GM18520 (cell line): Measurements from ENCODE around the gene BHLHA9.
"Not testable (repeated sequence)": the region's sequence is repeated elsewhere in the genome, so short reads cannot be mapped to it uniquely, and the experiment has no call there.

ENCODE experiments used
- ATAC-seq: cut with Tn5 transposase; IDR thresholded peaks from one replicate; pipeline ENCODE4 v1.9.1; 2021; ENCODE audit not compliant: unreplicated experiment

BHLHA9 gene

DNA sequence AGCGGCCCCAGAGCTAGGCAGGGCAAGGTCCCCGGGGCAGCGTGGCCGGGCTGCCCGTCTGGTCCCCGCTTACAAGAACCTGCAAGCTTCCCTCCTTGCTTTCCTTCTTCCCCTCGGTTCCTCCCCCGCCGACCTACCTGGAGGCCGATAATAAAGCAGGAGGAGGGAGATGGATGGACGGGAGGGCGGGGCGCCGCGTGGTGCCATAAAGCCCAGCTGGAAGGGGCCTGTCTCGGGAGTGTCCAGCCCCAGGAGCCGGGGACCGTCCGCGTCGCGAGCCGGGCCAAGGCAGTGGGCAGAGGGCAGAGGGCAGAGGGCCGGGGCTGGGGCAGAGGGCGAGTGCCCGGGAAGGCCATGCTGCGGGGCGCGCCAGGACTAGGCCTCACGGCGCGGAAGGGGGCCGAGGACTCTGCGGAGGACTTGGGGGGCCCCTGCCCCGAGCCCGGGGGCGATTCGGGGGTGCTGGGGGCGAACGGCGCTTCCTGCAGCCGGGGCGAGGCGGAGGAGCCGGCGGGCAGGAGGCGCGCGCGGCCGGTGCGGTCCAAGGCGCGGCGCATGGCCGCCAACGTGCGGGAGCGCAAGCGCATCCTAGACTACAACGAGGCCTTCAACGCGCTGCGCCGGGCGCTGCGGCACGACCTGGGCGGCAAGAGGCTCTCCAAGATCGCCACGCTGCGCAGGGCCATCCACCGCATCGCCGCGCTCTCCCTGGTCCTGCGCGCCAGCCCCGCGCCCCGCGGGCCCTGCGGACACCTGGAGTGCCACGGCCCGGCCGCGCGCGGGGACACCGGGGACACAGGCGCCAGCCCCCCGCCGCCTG is at the start of gene BHLHA9:
TSS of gene BHLHA9 (plus strand) at position 235 of the 820 bp plus-strand sequence. CDS start at position 355, 120 bp downstream.
- no peak for ATAC-seq

DNA sequence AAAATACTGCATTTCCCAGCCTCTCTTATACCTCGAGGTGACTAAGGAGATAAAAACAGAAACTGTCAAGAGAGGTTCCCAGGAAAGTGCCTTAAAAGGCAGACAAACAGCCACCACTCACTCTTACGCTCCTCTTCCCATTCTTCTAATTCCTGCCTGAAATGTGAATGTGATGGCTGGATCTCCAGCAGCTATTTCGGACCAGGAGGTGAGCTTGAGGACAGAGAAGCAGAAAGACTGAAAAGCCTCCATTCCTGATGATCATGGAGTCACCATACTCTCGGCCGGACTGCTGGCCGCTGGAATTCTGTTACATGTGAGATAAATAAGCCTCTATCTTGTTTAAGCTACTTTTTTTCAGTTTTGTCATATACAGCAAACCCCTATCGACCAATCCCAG is 49.0 kb upstream of the BHLHA9 start:
- no peak for ATAC-seq

DNA sequence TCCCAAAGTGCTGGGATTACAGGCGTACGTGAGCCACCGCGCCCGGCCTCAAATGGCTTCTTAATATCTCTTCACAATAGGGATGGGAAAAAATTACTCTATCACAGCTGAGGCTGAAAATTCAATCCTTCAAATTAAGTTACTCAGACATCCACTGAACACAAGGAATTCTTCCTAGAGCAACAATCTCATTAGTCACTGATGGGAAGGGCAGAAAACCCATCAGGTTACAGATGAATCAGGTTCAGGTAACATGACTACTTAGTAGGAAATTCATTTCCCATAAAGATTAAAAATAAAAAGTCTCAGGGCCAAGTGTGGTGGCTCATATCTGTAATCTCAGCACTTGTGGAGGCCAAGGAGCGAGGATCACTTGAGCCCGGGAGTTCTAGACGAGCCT is 47.9 kb upstream of the BHLHA9 start:
- no peak for ATAC-seq

DNA sequence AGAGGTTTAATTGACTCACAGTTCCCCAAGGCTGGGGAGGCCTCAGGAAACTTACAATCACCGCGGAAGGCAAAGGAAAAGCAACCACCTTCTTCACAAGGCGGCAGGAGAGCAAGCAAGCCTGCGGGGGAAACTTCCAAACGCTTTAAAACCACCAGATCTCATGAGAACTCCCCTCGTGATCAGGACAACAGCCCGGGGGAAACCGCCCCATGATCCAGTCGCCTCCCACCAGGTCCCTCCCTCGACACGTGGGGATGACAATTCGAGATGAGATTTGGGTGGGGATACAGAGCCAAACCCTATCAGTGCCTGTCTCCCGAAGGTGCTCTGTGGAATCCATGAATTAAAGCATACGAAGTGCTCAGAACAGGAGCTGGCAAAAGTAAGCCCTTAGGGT is 46.6 kb upstream of the BHLHA9 start:
- no peak for ATAC-seq

DNA sequence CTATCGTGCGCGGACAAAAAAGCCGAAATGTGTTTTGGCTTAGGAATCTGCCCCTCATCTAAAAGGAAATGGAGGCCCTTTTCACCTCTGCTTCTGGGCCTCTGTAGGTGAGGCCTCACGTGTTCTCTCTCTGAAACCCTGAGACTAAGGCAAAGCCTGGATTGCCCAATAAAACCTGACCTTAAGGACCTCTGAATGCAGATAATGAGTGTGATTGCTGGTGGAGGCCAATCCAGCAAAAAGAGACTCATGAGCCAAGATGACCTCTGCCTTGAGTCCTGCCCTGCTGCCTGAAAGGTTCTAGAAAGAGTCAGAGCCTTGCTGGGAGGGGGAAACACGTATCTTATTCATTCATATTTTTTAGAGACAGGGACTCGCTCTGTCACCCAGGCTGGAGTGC is 45.9 kb upstream of the BHLHA9 start:
- no peak for ATAC-seq

DNA sequence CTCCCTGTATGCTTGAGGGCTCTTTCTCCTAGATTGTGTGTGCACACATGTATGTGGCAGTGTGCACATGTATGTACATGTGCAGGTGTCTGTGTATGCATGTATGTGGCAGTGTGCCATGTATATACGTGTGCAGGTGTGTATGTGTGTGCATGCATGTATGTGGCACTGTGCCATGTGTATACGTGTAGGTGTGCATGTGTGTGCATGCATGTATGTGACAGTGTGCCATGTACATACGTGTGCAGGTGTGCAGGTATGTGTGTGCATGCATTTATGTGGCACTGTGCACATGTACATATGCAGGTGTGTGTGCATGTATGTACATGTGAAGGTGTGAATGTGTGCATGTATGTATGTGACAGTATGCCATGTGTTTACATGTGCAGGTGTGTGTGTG is 43.9 kb upstream of the BHLHA9 start:
- no peak for ATAC-seq

DNA sequence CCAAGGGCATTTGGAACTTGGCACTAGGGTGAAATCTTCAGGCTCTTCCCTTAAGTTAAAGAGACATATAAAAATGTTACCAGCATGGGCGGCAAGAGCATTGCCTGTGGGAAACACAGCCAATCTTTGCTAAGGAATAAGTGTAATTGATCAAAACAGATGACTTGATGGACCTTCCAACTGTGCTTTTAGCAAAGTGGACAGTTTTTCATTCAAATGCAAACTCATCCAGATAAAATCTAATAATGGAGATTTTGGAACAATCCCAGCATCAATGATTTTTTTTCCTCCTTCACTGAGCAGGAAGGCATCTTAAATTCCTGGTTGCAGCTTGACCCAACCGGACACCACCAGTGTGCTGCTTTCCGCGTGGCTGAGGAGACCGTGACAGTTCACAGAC is 42.9 kb upstream of the BHLHA9 start:
- no peak for ATAC-seq

DNA sequence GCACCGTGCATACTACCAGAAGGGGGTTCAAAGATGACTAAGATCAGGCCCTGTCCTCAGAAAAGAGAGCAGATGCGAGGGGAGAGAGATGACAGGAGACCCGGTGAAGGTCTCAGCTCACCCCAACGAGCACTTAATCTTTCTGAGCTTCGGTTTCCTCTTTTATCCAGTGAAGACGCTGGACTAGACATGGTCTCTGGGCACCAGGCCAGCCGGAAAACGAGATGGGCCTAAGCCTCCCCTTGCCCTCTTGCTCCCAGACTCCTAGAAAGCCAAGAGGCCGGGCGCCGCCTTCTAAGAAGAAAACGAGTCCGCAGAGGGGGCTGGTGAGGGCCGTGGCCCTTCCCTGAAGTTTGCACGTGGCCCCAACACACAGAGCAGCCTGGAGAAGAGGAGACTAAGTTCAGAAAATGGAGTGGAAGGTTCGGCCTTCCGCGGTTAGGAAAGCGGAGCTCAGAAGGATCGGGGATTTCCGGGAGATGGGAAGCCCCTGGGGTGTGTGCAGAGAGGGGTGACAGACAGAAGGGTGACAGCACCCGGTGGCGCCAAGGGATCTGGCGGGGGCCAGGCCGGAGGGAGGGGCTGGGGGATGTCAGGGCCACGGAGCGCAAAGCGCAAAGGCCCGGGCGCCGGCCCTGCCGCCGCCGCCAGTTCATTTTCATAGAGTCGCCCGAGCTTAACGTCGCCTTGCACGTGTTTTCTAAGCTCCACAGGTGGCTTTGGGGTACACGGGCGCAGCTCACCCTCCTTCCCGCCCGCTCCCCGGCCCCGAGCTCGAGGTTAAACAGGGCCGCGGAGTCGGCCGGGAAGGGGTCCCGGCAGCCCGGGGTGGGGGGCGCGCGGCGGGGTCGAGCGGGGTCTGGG is 42.1 kb upstream of the BHLHA9 start:
- ATAC-seq, result no peak

DNA sequence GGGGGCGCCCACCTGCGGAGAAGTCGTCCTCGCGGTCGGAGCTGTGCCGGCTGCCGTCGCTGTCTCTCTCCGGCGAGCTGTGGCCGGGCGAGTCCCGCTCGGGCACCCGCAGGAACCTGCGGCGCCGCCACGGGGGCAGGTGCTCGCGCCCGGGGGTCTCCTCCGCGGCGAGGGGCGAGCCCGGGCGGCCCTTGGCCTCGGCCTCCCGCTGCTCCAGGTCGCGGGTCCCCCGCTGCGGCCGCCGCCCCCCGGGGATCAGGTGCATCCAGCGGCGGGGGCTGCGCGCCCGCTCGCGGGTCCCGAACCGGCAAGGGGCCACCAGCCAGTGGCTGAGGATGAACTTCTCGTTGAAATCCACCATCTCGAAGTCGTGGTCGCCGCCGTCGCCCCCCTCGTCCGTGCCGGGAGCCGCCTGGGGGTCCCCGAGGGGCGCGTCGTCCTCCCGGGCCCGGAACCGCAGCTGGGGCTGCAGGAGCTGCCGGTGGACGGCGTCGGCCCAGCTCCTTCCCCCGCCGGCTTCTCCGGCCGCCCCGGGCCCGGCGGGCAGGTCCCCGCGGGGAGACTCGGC is 41.4 kb upstream of the BHLHA9 start:
- no peak for ATAC-seq

DNA sequence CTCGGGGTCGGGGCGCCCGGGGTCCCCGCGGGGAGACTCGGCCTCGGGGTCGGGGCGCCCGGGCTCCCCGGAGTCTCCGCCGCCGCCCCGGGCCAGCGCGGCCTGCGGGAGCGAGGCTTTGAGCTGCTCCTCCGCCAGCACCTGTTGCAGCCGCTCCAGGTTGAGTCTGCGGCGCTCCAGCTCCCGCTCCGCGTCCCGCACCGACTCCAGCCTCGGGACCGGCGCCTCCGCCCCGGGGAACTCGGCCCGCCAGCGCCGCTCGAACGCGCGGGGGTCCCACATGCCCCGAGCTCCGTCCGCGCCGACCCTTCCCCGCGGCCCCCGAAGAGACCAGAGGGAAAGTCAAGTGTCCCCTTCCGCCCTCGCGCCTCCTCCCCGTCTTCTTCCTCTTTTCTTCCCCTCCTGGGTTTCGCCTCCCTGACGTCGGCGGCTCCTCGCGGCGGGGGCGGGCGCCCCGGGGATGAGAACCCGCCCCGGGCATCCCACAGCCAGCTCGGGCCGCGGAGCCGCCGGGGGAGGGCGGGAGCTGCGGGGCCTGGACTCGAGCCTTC is 40.8 kb upstream of the BHLHA9 start:
- no peak for ATAC-seq

DNA sequence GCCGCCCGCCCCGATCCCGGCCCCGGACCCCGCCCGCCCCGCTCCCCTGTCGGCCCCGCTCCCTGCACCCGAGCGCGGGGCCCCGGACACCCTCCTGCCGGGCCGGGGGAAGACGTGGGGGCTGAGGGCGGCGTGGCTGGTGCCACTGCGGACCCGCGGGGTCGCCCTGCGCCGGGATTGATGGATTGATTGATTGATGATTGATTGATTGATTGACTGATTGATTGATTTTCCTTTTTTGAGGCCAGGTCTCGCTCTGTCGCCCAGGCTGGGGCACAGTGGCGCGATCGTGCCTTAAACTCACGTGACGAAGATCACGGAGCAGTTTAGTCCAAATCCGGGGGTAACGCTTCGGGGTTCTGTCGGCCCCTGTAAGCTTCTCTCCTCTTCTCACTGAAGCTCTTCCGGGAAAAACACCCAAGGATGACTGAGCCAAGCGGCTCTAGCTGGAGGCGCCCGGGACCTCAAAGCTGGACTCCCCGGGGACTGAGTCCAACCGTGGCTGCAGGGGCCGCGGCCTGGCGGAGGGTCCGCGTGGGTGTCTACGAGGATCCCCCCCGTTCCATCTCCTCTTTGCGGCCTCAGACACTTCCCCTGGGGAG is 40.2 kb upstream of the BHLHA9 start:
- ATAC-seq, result no peak

DNA sequence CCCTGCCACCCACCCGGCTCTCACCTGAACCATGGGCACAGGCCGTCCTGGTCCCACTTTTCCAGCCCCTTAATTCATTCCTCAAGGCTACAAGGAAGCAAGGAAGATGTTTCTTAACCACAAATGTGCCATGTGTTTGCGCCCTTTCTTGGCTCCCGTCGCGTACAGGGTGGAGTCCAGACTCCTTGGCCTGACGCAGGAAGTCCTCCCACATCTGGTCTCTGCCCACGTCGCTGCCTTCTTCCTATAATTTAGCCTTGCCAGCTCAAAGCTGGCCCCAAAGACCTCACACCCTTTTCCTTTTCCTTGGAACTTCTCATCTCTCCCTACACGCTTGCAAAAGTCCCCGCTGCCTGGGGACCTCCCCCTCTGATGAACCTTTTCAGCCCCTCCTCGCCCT is 38.8 kb upstream of the BHLHA9 start:
- ATAC-seq, result no peak

DNA sequence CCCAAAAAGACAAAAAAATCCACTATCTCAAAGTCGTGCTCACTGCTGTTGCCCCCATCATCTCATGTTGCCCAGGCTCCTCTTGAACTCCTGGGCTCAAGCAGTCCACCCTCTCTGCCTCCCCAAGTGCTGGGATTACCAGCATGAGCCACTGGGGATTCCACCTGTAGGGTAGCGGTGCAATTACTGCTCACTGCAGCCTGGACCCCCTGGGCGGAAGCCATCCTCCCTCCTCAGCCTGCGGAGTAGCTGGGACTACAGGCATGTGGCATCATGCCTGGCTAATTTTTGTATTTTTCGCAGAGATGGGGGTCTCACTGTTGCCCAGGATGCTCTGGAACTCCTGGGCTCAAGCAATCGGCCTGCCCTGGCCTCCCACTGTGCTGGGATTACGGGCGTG is 37.9 kb upstream of the BHLHA9 start:
- ATAC-seq, result no peak

DNA sequence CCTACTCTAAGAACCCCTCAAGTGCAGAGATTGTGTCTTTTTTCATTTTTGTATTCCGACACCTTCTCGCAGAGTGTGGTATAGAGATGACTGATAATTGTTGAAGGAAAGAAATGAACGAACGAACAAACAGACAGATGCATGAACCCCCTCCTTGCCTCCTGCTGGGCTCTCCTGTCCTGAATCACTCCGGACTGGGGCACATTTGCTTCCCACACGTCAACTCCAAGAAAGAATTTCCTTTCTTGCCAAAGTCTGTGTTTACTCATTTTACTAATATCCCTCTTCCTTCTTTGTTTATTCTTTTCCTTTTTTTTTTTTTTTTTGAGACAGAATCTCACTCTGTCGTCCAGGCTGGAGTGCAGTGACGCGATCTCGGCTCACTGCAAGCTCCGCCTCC is 37.5 kb upstream of the BHLHA9 start:
- ATAC-seq, result no peak

DNA sequence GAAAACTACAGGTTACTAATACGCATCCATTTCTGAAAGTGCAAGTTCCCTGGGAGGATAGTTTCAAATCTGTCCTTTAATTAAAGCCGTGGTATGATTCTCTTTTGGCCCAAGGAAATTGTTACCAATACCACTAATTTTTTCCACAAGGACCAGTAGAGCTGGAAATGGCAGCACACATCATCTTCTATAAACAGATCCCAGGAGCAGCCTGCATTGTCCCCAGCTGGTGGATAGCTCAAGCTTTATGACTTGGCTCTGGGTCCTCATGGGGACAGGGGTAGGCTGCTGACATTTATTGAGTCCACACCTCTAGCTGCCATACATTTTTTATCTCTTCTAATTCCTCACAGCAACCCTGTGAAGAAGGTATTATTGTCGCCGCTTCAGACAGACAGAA is 35.8 kb upstream of the BHLHA9 start:
- ATAC-seq, result no peak

DNA sequence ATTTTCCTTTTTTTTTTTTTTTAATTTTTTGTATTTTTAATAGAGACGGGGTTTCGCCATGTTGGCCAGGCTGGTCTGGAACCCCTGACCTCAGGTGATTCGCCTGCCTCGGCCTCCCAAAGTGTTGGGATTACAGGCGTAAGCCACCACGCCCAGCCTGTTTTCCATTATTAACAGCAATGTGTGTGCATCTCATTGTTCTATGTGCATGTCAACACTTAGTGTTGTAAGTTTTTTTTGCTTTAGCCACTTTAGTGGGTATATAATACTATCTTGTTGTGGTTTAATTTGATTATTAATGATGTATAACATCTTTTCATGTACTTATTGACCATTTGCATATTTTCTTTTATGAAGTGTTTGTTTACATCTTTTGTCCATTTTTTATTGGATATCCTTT is 32.8 kb upstream of the BHLHA9 start:
- no peak for ATAC-seq

DNA sequence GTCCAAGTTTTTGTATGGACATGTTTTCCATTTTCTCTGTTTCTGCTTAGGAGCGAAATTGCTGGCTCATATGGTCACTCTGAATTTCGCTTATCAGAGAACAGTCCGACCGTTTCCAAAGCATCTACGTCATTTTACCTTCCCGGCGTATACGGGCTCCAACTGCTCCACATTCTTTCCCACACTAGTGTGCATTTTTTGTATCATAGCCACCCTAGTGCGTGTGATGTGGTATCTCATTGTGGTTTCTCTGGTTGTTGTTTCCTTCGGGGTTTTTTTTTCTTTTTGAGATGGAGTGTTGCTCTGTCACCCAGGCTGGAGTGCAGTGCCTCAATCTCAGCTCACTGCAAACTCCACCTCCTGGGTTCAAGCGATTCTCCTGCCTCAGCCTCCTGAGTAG is 31.0 kb upstream of the BHLHA9 start:
- ATAC-seq, result no peak

DNA sequence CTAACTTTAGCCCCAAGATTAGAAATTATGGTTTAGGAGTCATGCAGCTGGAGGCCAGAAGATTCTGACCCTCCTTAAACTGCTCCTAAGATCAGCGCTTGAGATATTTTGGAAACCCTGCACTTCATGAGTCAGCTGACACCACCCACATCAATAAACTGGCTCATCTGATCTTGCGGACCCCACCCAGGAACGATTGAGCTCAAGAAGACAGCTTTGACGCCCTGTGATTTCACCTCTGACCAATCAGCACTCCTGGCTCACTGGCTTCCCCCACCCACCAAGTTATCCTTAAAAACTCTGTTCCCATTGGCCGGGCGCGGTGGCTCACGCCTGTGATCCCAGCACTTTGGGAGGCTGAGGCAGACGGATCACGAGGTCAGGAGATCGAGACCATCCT is 29.8 kb upstream of the BHLHA9 start:
- ATAC-seq, result not testable (repeated sequence)

DNA sequence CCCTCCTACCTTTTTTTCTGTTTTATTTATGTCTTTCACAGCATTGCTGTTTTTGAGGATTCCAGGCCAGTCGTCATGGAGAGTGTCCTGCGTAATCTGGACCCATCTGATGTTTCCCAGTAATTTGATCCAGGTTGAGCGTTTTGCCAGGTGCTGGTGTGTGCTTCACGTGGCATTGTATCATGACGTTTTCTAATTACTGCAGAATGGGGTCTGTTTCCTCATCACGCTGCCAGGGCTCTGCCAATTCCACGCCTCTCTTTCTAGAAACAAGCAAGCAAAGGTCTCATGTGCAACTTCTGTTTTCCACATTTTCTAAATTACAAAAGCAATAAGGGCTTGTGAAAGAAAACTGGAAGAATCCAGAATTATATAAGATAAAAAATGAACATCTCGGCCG is 28.3 kb upstream of the BHLHA9 start:
- ATAC-seq, result no peak

DNA sequence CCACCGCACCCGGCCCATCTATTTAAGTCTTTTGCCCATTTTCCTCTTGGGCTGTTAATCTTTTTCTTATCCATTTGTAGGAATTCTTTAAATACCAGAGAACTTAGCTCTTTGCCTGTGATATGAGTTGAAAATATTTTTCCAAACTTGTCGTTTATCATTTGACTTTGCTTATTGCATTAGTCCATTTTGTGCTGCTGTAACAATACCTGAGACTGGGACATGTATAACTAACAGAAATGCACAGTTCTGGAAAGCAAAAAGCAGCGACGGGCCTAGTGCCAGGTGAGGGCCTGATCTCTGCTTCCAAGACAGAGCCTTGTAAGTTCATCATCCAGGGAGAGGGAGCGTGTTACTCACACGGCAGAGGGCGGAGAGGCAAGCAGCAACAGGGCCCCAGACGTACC is 25.6 kb upstream of the BHLHA9 start:
- ATAC-seq, result no peak
